Uterus (tissue), 2 donors: Measurements from ENCODE around the gene ARV1.

Source experiments
- CTCF ChIP-seq, 4 experiments: fragments of 200-600 bp in 2 of 4; fragments of 450-650 bp in 2 of 4; sonication (generic) in 2 of 4; IDR thresholded peaks; one replicate each; pipeline ENCODE4 v1.5.1; 2016 to 2019; ENCODE audit warnings: antibody characterized with exemption in 4 of 4, mild to moderate bottlenecking in 2 of 4, moderate library complexity in 1 of 4
- POLR2A ChIP-seq, 2 donors: fragments of 450-650 bp; IDR thresholded peaks; one replicate each; pipeline ENCODE4 v1.6.1; 2016; ENCODE audit warnings: antibody characterized with exemption in 2 of 2, mild to moderate bottlenecking in 1 of 2, moderate library complexity in 1 of 2

DNA sequence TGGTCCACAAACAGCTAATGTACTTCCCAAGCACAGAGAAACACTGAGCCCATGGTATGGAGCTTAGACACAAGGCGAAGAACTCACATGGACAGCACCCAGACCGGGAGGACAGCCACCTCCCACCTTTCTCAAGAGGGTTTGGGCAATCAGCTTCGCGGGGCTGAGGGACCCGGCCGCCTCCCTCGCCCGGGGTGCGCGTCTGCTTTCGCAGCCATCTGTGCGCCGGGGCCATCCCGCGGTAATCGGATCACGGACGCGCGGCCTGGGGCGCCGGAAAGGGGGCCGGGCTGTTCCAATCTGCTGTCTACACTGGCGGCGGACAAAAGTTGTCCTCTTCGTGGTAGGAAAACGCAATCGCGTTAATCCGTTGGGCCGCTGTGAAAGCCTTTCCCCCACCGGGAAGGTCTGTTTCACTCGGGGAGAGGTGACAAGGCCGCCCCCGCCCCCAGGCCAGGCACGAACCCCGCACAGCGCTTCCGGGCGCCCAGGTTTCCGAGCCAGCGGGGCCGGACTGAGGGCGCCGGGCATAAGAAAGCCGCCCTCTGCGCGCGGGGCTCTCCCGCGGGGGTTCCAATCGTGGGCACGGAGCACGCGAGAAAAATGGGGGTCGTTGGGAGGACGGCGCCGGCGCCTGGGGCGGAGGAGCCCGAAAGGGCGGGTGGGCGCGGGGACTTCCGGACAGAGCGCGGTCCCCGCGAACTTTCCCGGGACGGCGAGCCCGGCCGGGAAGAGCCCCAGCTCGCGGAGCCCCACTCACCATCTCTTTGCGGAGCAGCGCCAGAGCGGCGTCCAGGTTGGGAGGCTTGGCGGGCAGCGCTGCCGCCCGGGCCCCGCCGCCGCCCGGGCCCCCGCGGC, 60.5 kb downstream of the ARV1 start:
- TF ChIP-seq CTCF (IDR thresholded peaks at IDR 0.05), result no peak
- TF ChIP-seq POLR2A (IDR thresholded peaks at IDR 0.05), result no peak
